Stromal cell of bone marrow (primary cell): ENCODE measurements around the gene ARHGEF19.

Experiments
- DNase-seq: peaks from one replicate; pipeline ENCODE4 v3.0.0-alpha.2; 2012; ENCODE audit warnings: low read depth

The ARHGEF19 gene

GRCh38 chr1:16149146-16149545, 63.3 kb downstream of the ARHGEF19 start:
- no peak for DNase-seq

- DNase-seq: no peak
Observed at GRCh38 chr1:16148329-16149092, 63.9 kb downstream of the ARHGEF19 start.
